GM18505 (cell line): Measurements from ENCODE around the gene NAA20.

ENCODE experiments used
- ATAC-seq: cut with Tn5 transposase; IDR thresholded peaks from one replicate; pipeline ENCODE4 v1.9.1; 2021; ENCODE audit not compliant: unreplicated experiment
- POLR2A ChIP-seq: IDR thresholded peaks from 4 replicates; pipeline ENCODE4 v1.6.1; 2011; ENCODE audit warnings: borderline replicate concordance; ENCODE audit not compliant: insufficient read depth, insufficient read length; ENCODE audit errors: extremely low read depth

The NAA20 gene

DNA sequence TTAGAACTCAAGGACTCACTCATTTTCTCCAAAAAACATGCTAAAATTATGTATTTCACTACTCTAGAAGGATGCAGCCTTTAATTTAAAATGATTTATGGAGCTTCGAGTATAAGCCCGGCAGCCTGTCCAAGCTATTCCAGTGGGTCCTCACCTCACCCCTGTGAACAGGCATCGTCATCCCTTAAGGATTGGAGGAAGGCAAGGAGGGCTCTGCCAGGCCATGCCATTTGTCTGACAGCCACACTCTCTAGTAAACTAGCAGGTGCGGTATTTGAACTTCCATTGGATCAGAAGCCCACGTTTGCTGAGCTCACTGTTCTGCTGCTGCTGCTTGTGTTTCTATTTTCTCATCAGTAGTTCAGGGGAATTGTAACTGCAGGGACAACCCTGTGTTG, 39.8 kb upstream of the NAA20 start:
- no peak for ATAC-seq
- no peak for TF ChIP-seq POLR2A

DNA sequence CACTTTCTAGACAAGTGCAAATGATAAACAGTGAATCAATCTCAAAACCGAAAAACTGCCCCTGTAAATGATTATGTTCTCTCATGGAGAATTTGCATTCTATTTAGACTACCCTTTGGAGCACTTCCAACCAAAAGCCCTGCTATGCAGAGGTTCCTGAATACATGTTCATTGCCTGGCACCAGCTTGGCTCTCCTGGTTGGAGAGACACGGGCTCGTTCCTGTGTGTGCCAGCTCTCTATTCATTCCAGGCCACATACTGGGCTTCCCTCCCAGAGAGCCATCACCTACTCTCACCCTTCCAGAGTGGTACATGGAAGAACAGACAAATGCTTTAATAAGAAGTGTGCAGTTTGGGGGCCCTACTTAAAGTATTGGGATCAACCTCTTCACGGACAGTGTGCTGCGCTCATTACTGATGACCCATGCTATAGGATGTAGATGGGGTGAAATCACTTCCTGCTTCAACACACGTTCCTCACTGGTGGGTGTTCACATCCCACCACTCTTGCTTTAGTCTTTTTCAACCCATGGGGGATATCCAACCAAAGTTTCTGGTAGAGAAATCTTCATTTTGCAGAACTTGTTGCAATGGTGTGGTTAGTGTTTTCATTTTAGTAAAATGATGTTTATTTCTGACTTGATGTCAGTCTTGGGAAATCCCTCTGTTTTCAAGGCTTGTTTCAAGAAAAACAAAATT, 38.5 kb upstream of the NAA20 start:
- ATAC-seq: no peak
- TF ChIP-seq POLR2A: no peak

DNA sequence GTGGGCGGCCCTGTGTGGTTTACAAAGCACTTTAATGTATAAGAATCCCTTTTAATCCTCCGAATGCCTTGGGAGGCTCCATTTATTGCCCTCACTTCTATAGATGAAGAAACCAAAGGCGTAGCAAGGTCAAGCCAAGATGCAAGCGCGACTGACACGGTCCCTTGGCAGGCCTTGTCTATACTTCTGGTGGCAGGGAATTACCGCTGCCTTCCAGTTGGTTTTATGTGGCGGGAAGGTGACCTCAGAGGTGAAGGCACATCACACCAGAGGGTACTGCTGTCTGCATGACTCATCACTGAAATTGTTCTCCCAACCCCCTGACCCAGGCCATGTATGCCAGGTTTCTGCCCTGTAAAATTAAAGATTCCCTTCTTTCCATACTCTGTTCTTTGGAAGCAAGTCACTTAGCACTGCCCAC, 36.1 kb upstream of the NAA20 start:
- TF ChIP-seq POLR2A: no peak
- no peak for ATAC-seq

DNA sequence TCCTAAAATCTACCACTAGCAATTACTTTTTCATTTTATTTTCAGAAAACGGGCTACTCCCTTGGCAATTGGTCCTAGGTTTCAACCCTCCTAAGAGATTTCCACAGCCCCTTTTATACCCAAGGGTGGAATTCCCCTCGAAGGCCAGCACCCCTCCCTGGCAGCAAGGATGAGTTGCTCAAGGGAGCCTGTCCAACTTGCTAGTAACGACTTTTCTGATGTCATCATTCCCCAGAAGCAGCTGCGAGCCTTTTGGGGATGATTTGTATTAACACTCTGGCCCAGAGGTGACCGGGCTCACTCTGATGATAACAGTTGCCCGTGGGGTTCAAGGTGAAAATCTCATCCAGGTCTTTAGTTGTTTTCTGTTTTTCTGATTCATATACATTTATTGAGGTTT, 30.7 kb upstream of the NAA20 start:
- TF ChIP-seq POLR2A: no peak
- no peak for ATAC-seq

DNA sequence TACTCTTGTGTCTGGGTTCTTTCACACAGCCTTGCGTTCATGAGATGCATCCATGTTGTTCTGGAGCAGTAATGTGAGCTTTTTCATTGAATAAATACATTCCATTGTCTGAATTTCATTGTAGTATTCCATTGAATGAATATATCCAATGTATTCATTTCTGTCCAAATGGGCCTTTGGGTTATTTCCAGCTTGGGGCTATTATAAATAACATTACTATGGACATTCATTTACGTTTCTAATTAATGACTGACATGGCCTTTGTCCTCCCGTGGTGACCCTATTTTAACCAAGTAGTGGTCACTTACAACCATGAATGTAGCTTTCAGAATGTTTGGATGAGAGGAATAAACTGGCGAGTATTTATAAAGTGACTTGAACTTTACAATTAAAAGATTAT, 30.1 kb upstream of the NAA20 start:
- TF ChIP-seq POLR2A: no peak
- ATAC-seq: no peak

DNA sequence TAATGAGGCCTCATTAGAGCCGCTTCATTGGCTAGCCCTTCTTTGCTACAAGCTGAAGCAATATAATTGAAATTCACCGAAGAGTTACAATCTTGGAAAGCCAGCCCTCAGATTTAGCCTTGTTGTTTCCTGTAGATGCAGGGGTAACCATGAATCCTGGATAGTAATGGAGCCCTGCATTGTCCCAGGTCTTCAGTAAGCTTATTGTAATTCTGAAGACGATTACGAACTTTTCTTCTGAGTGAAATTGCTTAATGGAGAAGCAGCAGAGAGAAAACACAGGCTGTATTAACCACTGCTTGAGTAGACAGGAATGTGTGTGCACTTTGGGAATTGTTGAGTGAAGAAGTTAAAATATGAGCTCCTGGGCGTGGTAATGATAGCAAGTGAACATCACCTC, 26.3 kb upstream of the NAA20 start:
- no peak for ATAC-seq

DNA sequence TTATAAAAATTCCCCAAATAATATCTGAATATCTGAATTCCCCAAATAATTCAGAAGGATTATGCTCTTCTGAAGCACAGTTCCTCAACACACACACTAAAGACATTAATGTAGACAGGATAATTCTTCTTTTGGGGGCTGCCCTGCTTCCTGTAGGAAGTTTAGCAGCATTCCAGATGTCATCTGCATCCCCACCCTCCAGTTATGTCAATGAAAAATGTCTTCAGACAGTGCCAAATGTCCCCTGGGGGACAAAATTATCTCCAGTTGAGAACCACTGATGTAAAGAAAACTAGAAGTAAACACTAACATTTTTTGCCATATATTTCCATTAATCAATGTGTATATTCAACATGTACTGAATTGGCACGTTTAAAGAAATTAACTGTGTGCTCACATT, 25.9 kb upstream of the NAA20 start:
- no peak for TF ChIP-seq POLR2A
- ATAC-seq: no peak

More for the DNA sequence above, 26.3 kb upstream of the NAA20 start:
- no peak for TF ChIP-seq POLR2A

DNA sequence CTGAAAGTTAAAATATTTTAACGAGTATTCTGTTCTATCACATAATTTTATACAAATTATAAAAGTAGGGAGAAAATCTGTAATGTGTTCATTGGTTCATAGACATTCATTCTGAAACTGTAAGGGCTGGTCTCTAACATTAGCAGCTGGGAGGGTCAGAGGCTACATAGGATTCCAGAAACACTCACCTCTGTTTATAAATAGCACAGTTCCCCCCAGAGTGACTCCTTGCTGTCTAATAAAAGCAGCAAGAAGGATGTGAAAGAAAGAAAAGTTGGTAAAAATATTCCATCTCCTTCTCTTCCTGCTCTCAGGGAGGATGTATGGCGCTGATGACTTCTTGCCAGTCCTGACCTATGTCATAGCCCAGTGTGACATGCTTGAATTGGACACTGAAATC, 25.3 kb upstream of the NAA20 start:
- no peak for TF ChIP-seq POLR2A
- ATAC-seq: no peak

DNA sequence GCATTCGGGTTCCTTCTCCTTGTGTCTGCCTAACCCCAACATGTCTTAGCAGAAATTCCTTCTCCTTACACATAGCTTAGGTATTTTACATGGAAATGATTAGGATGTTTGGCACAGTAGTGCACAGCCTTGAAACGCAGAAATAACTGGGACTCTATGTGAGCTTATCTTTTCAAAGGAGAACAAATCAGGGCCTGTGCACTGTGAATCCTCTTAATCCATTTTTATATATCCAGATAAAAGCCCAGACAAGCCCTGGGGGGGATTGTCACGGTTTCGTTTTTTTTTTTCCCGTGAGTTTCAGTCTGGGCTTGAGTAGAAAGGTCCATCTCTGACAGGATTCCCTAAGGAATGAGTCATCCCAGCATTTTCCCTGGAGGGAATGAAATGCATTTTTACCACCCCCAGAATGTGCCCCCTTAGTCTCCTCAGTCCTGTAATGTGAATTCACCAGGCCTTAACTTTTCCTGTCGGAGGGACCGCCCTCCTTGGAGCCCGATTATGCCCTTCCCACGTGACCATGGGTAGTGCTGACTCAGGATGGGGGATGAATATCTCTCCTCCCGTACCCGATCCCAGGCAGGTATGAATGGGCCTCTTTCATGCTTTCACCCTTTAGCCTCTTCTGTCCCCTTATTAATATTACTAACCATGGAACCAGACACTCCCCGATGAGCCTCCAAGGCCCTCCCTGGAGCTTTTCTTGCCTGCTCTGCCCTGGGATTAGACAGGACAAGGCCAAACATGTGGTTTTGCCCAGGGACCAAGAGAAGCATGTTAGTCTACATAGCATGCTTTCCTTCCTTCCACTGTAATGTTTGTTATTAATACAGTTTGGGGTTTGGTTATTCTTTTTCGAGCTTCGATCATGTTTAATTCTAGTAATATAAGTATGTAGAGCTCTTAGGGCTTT, 23.9 kb upstream of the NAA20 start:
- no peak for ATAC-seq
- TF ChIP-seq POLR2A: no peak

DNA sequence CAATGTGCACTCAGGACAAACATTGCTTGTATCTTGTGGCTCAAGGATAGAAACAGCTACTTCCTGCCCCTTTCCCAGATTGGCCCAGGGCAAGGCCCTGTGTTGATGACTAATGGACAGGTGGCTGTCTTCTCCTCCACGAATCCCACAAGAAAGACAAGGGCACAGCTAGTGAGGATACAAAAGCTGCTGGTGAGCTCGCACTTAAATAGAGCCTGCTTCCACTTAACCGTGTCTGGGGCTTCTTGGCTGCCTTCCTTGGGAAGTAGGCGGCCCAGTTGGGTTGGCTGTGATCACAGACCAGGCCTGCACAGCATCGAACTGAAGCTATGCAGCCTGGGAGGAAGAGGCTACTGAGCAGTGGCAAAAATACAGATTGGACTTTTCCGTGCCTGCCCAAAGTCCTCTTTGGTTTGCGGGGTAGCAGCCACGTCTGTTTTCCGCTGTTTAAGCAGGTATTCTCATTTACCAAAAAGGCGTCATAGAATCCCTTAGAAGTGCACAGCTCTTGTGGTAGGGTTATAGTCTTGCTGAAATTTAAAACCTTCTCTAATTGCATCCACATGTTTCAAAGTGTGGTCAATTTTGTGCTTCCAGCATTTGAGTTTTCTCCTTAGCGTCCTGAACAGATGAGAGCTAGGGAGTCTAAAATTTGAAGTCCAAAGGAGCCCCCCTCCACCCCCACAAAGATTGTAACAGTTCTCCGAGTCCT, 23.0 kb upstream of the NAA20 start:
- ATAC-seq: no peak
- TF ChIP-seq POLR2A: no peak

DNA sequence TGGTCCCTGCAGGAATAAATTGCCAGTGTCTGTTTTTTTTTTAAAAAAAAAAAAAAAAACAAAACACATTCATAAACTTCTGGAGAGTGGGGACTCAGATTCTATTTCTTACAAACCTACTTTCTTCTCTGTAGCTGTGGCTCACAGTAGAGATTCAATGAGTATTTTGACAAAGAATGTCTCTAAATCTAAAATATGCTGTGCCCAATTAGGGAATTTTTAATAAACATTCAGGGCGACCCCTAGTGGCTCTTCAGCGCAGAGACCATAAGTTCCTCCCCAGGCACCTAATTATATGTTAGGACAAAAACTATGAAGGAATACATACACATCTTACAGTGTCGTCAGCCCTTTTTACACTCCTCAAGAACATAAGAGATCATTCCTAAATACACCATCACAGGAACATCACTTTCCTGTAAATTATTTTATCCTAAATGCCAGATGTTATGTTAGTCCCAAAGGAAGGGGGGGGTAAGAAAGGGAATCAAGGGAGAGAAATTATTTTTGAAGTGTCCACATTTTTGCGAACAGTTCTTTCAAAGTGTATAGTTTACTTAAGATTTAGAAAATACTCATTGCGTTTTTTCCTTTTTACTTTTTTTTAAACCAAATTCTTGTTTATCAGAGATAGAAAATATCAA, 21.8 kb upstream of the NAA20 start:
- no peak for TF ChIP-seq POLR2A
- ATAC-seq: no peak

DNA sequence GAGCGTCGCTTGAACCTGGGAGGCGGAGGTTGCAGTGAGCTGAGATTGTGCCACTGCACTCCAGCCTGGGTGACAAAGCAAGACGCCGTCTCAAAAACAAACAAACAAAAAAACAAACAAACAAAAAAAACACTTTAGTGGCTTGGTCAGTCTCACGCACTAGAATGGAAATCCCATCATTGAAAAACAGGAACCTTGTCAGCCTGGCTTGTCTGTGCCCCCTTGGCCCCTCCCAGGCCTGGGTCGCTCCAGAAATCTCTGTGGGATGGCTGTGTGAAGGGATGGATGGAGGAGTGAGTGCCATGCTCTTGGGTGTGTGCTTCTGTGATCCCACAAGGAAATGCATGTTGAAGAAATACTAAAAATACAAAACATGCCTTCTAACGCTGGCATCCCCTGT, 20.9 kb upstream of the NAA20 start:
- ATAC-seq: no peak
- no peak for TF ChIP-seq POLR2A

DNA sequence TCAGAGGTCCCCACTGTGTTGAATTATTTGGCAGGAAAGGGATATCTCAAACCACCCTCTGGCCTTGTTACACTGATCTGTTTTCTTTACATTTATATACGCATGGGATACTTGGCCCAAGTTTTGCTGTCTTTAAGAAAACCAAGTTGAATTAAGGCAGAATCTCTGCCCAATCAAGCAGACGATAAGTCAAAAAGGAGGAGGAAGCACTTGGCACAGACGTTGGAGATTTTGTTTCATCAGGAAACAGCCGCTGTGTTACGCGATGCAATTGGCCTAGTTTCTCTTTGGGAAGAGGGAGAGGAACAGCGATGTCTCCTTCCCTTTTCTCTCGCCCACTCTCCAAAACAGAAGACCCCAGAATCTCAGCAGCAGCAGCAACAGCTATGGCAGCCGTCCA, 20.2 kb upstream of the NAA20 start:
- ATAC-seq: no peak
- no peak for TF ChIP-seq POLR2A
